HG03280 (cell line): ENCODE measurements around the gene CUL5.
A peak's percentile ranks its signal among the peaks of the same experiment; 100 is the strongest.
"Not testable (repeated sequence)": the region's sequence is repeated elsewhere in the genome, so short reads cannot be mapped to it uniquely, and the experiment has no call there.

Experiments
- ATAC-seq: cut with Tn5 transposase; IDR thresholded peaks from one replicate; pipeline ENCODE4 v1.9.1; 2021; ENCODE audit warnings: mild to moderate bottlenecking, moderate library complexity; ENCODE audit not compliant: unreplicated experiment

The CUL5 gene

GRCh38 chr11:108019870-108020540 is 11.3 kb downstream of the CUL5 start:
- no peak for ATAC-seq

GRCh38 chr11:108025387-108026080 is 16.8 kb downstream of the CUL5 start:
- peak; percentile 93 for ATAC-seq

GRCh38 chr11:108027057-108027456 is 18.4 kb downstream of the CUL5 start:
- no peak for ATAC-seq

- not testable (repeated sequence) for ATAC-seq
These were observed 20.2 kb downstream of the CUL5 start for GRCh38 chr11:108028822-108029441.

DNA sequence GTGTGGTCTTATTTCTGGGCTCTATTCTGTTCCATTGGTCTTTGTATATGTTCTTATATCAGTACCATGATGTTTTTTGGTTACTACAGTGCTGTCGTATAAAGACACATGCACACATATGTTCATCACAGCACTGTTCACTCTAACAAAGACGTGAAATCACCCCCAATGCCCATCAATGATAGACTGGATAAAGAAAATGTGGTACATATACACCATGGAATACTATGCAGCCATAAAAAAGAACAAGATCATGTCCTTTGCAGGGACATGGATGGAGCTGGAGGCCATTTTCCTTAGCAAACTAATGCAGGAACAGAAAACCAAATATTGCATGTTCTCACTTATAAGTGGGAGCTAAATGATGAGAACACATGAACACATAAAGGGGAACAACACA is 22.9 kb downstream of the CUL5 start:
- ATAC-seq: not testable (repeated sequence)

DNA sequence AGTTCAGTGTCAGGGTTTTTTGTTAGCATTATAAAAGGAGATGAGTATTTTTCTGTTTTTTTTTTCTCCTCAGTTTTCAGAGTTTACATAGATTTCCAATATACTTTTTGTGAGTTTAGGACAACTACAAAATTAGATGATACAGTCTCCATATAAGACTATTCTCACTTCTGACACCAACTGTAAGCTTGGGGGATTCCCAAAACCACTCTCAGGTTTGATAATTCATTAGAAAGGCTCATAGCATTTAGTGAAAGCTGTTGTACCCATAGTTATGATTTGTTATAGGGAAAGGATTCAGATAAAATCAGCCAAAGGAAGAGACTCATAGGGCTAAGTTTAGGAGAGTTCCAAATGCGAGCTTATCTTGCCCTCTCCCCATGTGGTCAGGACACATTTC is 24.1 kb downstream of the CUL5 start:
- ATAC-seq: no peak

- no peak for ATAC-seq
These were observed 25.3 kb downstream of the CUL5 start for GRCh38 chr11:108034034-108034433.

DNA sequence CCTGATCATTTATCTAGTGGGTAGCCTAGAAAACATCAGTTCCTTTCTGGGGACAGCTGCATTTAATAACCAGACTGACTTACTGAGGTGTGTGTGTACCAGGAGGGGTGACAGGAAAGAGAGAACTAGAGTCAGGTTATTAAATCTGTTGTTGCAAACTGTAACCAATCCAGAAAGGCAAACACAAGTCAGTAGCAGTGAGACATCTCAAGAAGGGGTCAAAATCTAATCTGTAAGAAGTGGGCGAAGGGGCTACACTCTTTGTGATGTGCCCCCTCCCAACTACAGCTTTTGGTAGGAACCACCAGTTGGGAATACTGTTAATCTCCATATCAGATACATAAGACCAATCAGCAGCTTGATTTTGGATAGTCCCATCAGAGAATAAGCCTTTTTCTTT is 26.3 kb downstream of the CUL5 start:
- no peak for ATAC-seq

GRCh38 chr11:108035690-108036089 is 27.0 kb downstream of the CUL5 start:
- ATAC-seq: no peak

DNA sequence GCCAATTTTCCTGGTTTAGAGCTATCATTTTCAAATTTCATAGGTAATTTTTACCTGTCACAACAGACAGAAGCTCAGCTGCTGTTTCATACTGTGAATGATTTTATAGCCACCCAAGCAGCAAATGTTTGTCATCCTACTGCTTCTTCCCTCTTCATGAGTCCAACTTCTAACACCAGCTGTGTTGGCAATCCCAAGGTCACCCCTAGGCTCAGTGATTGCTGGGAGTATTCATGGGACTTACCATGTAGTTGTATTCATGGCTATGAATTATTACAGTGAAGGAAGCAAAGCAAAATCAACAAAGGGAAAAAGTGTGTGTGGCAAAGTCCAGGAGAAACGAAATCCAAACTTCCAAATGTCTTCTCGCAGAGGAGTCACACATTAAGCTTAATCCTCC is 28.5 kb downstream of the CUL5 start:
- no peak for ATAC-seq

- ATAC-seq: no peak
These were observed 28.9 kb downstream of the CUL5 start for GRCh38 chr11:108037636-108038035.

DNA sequence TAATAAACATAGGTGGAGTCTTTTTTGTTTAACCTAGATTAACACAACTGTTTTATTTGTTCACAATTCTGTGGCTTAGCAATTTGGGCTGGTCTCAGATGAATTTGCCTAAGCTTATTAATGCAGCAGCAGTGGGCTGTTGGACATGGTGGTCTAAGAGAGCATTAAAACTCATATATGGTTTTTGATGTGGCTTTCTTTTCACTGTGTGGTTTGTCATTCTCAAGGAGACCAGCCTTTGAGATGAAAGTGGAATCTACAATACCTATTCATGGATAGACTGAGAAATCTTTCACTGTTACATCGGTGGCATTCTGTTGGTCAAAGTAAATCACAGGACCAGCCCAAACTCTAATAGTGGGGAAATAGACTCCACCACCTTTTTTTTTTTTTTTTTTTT is 39.6 kb downstream of the CUL5 start:
- ATAC-seq: no peak

- ATAC-seq: no peak
These were observed 53.6 kb downstream of the CUL5 start for GRCh38 chr11:108062336-108062735.

DNA sequence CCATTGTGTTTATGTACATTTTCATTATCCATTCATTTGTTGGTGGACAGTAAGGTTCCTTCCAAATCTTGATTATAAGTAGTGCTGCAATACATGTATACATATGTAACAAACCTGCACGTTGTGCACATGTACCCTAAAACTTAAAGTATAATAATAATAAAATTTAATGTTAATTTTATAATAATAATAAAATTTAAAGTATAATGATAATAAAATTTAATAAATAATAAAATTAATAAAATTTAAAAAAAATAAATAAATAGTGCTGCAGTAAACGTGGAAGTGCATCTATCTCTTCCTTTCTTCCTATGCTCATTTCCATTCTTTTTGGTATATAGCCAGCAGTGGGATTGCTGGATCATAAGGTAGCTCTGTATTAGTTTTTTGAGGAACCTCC is 54.7 kb downstream of the CUL5 start:
- ATAC-seq: no peak

DNA sequence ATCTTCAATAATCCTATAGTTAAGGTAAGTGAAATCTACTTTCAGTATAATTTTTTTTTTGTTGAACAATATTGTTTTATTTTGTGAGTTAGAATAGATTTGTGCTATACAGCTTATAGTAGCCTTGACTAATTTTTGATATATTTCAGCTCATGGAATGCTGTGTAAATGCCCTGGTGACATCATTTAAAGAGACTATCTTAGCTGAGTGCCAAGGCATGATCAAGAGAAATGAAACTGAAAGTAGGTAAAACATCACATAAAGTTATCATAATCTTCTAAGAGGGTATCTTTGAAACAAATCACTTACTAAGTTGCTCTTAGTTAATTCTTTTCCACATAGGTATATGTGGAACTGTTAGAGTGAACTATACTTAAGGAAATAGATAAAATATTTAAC is 61.2 kb downstream of the CUL5 start:
- ATAC-seq: no peak

- no peak for ATAC-seq
These were observed 76.1 kb downstream of the CUL5 start for GRCh38 chr11:108084811-108085210.

- ATAC-seq: no peak
These were observed 77.0 kb downstream of the CUL5 start for GRCh38 chr11:108085672-108086071.

DNA sequence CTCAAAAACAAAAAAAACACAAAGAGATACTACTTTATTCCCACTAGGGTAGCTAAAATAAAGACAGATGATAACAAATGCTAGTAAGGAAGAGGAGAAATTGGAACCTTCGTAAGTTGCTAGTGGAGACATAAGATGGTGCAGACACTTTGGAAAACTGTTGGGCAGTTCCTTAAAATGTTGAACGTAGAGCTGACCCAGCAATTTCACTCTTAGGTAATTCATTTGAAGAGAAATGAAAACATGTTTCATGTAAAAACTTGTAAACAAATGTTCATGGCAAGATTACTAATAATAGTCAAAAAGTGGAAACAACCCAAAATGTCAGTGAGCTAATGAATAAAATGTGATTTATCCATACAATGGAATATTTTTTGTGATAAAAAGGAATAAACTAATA is 83.4 kb downstream of the CUL5 start:
- no peak for ATAC-seq

- no peak for ATAC-seq
These were observed 84.6 kb downstream of the CUL5 start for GRCh38 chr11:108093128-108093904.

DNA sequence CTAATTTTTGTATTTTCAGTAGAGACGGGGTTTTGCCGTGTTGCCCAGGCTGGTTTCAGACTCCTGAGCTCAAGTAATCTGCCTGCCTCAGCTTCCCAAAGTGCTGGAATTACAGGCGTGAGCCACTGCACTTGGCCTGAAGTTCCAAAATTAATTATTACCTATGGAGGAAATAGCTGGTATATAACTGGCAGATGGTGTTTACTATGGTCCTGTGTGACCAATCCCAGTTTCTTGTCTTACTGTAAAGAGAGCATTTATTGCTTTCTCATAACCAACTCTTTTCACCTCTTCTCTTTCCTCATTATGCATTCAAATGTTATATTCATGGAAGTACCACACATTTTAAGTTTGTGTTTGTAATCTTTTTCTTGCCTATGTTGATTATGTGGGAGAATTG is 88.5 kb downstream of the CUL5 start:
- ATAC-seq: no peak

DNA sequence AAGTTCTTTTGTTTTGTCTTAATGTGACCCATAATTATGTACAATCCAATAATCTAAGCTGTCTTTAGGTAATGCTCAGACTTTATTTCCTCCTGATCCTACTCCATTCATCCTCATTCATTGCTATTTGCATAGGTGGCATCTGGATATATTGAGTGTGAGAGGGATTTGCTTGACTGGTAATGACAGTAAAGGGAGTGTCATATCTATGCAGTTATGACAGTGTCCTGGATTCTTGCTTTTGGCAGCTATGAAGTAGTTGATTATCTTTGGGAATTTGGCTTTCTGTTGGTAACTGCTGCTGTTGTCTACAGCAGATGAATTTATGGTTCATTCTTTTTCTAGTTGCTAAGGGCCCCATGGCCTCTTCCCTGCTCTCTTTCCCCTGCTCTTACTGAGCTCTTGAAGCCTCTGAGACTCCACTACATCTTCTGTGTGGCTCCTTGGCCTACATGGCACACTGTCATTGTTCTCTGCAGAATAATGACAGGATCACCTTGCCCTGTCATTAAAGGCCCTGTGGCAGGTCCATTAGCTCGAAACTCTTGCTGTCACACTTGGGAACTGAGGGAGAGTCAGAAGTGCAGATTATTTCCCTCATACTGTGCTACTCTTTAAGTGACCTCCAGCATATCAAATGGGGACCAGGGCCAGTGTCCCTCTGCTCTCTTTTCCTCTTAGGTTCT is 92.5 kb downstream of the CUL5 start:
- ATAC-seq: no peak
